Upper lobe of left lung (tissue), 4 donors: ENCODE data around the gene SLC19A1.

Experiments used
- CTCF ChIP-seq, 6 experiments: fragments of 450-650 bp in 4 of 6; fragments of 200-600 bp in 2 of 6; sonication (generic) in 2 of 6; IDR thresholded peaks; one replicate each; pipeline ENCODE4 v1.5.1; 2016 to 2019; ENCODE audit warnings: antibody characterized with exemption in 6 of 6
- EP300 ChIP-seq, 4 donors: sonication (generic); formaldehyde crosslinking; IDR thresholded peaks; one replicate each; pipeline ENCODE4 v1.5.1; 2017; ENCODE audit warnings: antibody characterized with exemption in 4 of 4, control low read depth in 2 of 4
- POLR2A ChIP-seq, 4 donors: fragments of 450-650 bp; IDR thresholded peaks; one replicate each; pipeline ENCODE4 v1.5.1; 2016 to 2017; ENCODE audit warnings: antibody characterized with exemption in 4 of 4, mild to moderate bottlenecking in 2 of 4
- POLR2AphosphoS5 ChIP-seq, 2 donors: sonication (generic); formaldehyde crosslinking; IDR thresholded peaks; one replicate each; pipeline ENCODE4 v1.5.1; 2017; ENCODE audit warnings: antibody characterized with exemption in 2 of 2

GRCh38 chr21:45558044-45558721, 15.9 kb upstream of the SLC19A1 start:
- TF ChIP-seq POLR2A (IDR thresholded peaks at IDR 0.05) (no peak), CTCF (IDR thresholded peaks at IDR 0.05) (no peak), POLR2AphosphoS5 (IDR thresholded peaks at IDR 0.05) (no peak), EP300 (IDR thresholded peaks at IDR 0.05) (no peak)
